K562 (cell line): ENCODE data around the gene TM9SF3. TPM values are rescaled to one million over a fixed set of nuclear protein-coding genes. Genes with fewer than 3 reads are reported as not detected.

Experiments
- ATAC-seq: fragments of 200-7000 bp; cut with Tn5 transposase; 3 replicates; pipeline ENCODE4 v1.9.1; 2020; ENCODE audit warnings: moderate library complexity
- BruUV-seq: library from RNA; stranded (reverse); fragments of 400-500 nt; replicated peaks from 2 replicates; lab custom pipeline; 2021; lab: Mats Ljungman, UMichigan
- CTCF ChIA-PET: fragments of 300-600 bp; formaldehyde crosslinking; extraction: SDS; loops from one replicate; lab custom pipeline; 2021; ENCODE audit warnings: low intra/inter-chr PET ratio; lab: Yijun Ruan, JAX
- POLR2A ChIA-PET: fragments of 300-600, 350-650 bp; sonication (Branson Sonifier 250); formaldehyde crosslinking; extraction: SDS; loops from one replicate; lab custom pipeline; 2021; ENCODE audit warnings: antibody characterized with exemption, inconsistent platforms; lab: Yijun Ruan, JAX
- DNase-seq, 4 experiments: peaks; one replicate each; pipeline versions ENCODE4 v3.0.0 to v3.0.0-alpha.2; 2011 to 2018; ENCODE audit warnings: low spot score in 3 of 4, mixed read lengths in 3 of 4; ENCODE audit errors: extremely low read depth in 1 of 4
- FAIRE-seq: peaks from 2 replicates; lab custom pipeline; 2011; peaks lifted over from hg19 to GRCh38; lab: Jason Lieb, UNC
- H2AFZ ChIP-seq: 2 replicates; pipeline ENCODE4 v1.6.0; 2011; ENCODE audit warnings: low read depth, low read length, control low read depth, inconsistent platforms
- H3K27ac ChIP-seq: fragments of 200-600 bp; 3 replicates; pipeline ENCODE4 v1.8.0; 2011; ENCODE audit warnings: low read depth, mild to moderate bottlenecking, control low read depth, inconsistent platforms, low read length, moderate library complexity, mixed read lengths; ENCODE audit errors: extremely low read depth
- H3K27me3 ChIP-seq, 2 experiments: fragments of 300-600 bp in 1 of 2; 2 replicates in 1 of 2; 3 replicates in 1 of 2; pipeline versions ENCODE4 v1.6.0 to v1.8.0; 2011; ENCODE audit warnings: inconsistent platforms in 2 of 2, low read length in 2 of 2, mild to moderate bottlenecking in 1 of 2, mixed read lengths in 1 of 2, moderate library complexity in 1 of 2; ENCODE audit not compliant: control insufficient read depth in 2 of 2, insufficient read depth in 2 of 2
- H3K36me3 ChIP-seq: fragments of 300-600 bp; 3 replicates; pipeline ENCODE4 v1.8.0; 2011; ENCODE audit warnings: mild to moderate bottlenecking, low read length, inconsistent platforms; ENCODE audit not compliant: control insufficient read depth, insufficient read depth
- H3K4me1 ChIP-seq, 2 experiments: fragments of 200-600 bp in 1 of 2; replicated peaks in 1 of 2; 2 replicates in 1 of 2; 3 replicates in 1 of 2; pipeline versions ENCODE4 v1.5.1 to v1.8.0; 2011; ENCODE audit warnings: inconsistent platforms in 2 of 2, low read length in 2 of 2, mild to moderate bottlenecking in 1 of 2, mixed read lengths in 1 of 2, moderate library complexity in 1 of 2; ENCODE audit not compliant: control insufficient read depth in 2 of 2, insufficient read depth in 2 of 2
- H3K4me2 ChIP-seq: 2 replicates; pipeline ENCODE4 v1.6.1; 2011; ENCODE audit warnings: low read length, control low read depth, inconsistent platforms, mixed read lengths; ENCODE audit not compliant: insufficient read depth
- H3K4me3 ChIP-seq: fragments of 200-600 bp; sonication (generic), shearing (Covaris generic); 2 replicates; pipeline ENCODE4 v1.5.1; 2016; ENCODE audit warnings: control low read depth, inconsistent platforms
- H3K79me2 ChIP-seq: fragments of 200-600 bp; 3 replicates; pipeline ENCODE4 v1.8.0; 2011; ENCODE audit warnings: low read length, inconsistent platforms; ENCODE audit not compliant: control insufficient read depth, insufficient read depth
- H3K9ac ChIP-seq, 2 experiments: 2 replicates each; pipeline versions ENCODE4 v1.6.0 to v1.6.1; 2011; ENCODE audit warnings: low read depth in 2 of 2, low read length in 2 of 2, control low read depth in 1 of 2, inconsistent platforms in 1 of 2, mild to moderate bottlenecking in 1 of 2, mixed read lengths in 1 of 2; ENCODE audit not compliant: insufficient read depth in 1 of 2
- H3K9me1 ChIP-seq: one replicate; pipeline ENCODE4 v1.6.0; 2011; ENCODE audit warnings: inconsistent platforms, mild to moderate bottlenecking, low read length, moderate library complexity; ENCODE audit not compliant: control insufficient read depth, insufficient read depth
- H3K9me3 ChIP-seq: replicated peaks from 2 replicates; pipeline ENCODE4 v1.5.1; 2011; ENCODE audit warnings: low read depth, low read length, inconsistent platforms; ENCODE audit not compliant: control insufficient read depth, insufficient read depth
- H4K20me1 ChIP-seq: replicated peaks from 2 replicates; pipeline ENCODE4 v1.6.1; 2011; ENCODE audit warnings: low read length, inconsistent platforms, mixed read lengths; ENCODE audit not compliant: control insufficient read depth, insufficient read depth
- ATF7 ChIP-seq: fragments of 450-650 bp; IDR thresholded peaks from 2 replicates; pipeline ENCODE4 v1.7.1; 2014; ENCODE audit warnings: mild to moderate bottlenecking, moderate library complexity
- BMI1 ChIP-seq: fragments of 150-350 bp; IDR thresholded peaks from 2 replicates; pipeline ENCODE4 v1.6.1; 2014; ENCODE audit warnings: low read length
- CEBPB ChIP-seq: fragments of 450-650 bp; IDR thresholded peaks from 2 replicates; pipeline ENCODE4 v1.6.1; 2016; ENCODE audit warnings: missing genetic modification characterization, missing compliant biosample characterization
- DMBX1 ChIP-seq: fragments of 250-450 bp; sonication (Bioruptor Pico); IDR thresholded peaks from 2 replicates; pipeline ENCODE4 v1.8.0; 2022; ENCODE audit warnings: inconsistent platforms, mild to moderate bottlenecking, moderate library complexity, borderline replicate concordance
- ELK3 ChIP-seq: fragments of 450-650 bp; formaldehyde crosslinking; IDR thresholded peaks from 2 replicates; pipeline ENCODE4 v1.4.0; 2020; ENCODE audit warnings: mild to moderate bottlenecking
- GATAD2B ChIP-seq: fragments of 450-650 bp; IDR thresholded peaks from 2 replicates; pipeline ENCODE4 v1.6.1; 2017; ENCODE audit warnings: mild to moderate bottlenecking, borderline replicate concordance
- HNRNPK ChIP-seq: fragments of 200-400 bp; formaldehyde crosslinking; IDR thresholded peaks from one replicate; pipeline ENCODE4 v1.6.1; 2018; ENCODE audit warnings: mild to moderate bottlenecking, low read depth, low read length; ENCODE audit not compliant: poor library complexity, severe bottlenecking
- MCM7 ChIP-seq, 2 experiments: fragments of 450-650 bp; IDR thresholded peaks; 2 replicates each; pipeline ENCODE4 v1.6.1; 2016 to 2018
- NCOA2 ChIP-seq, 2 experiments: fragments of 450-650 bp; IDR thresholded peaks; 2 replicates each; pipeline ENCODE4 v1.6.1; 2018; ENCODE audit warnings: mild to moderate bottlenecking in 2 of 2, moderate library complexity in 1 of 2; ENCODE audit not compliant: partially characterized antibody in 2 of 2
- NFIC ChIP-seq: fragments of 450-650 bp; IDR thresholded peaks from 2 replicates; pipeline ENCODE4 v1.6.1; 2017; ENCODE audit warnings: mild to moderate bottlenecking, inconsistent platforms
- TRIM28 ChIP-seq: fragments of 450-650 bp; IDR thresholded peaks from 2 replicates; pipeline ENCODE4 v1.6.1; 2017
- ZNF134 ChIP-seq: fragments of 250-450 bp; sonication (Bioruptor Pico); conservative IDR thresholded peaks from 2 replicates; pipeline ENCODE4 v1.4.0; 2020
- ZNF324 ChIP-seq: fragments of 250-450 bp; sonication (Bioruptor Pico); IDR thresholded peaks from 2 replicates; pipeline ENCODE4 v1.4.0; 2020; ENCODE audit warnings: mild to moderate bottlenecking
- ZNF507 ChIP-seq: conservative IDR thresholded peaks from 2 replicates; pipeline ENCODE4 v1.6.1; 2017; ENCODE audit warnings: missing genetic modification characterization, missing compliant biosample characterization
- WGBS: fragments of 100-300 bp; shearing (Covaris generic); methylation state at CpG from one replicate; pipeline ENCODE4 v1.1.6; 2016; ENCODE audit warnings: low coverage, mixed read lengths; ENCODE audit not compliant: insufficient coverage; ENCODE audit errors: missing lambda C conversion rate; 5-methylcytosine and 5-hydroxymethylcytosine counted together
- in situ Hi-C: fragments of 300-500 bp; cut with MboI; formaldehyde crosslinking; loops from 4 replicates; pipeline ENCODE4 v1.15.0; 2018; ENCODE audit warnings: inconsistent platforms, mixed read lengths
- intact Hi-C: fragments of 100-400 bp; cut with micrococcal nuclease; formaldehyde crosslinking; loops from 2 replicates; pipeline ENCODE4 v1.14.2; 2022
- polyA plus RNA-seq, 8 experiments: library from polyadenylated mRNA; depleted of rRNA in 4 of 8; stranded (reverse) in 5 of 8; unstranded in 3 of 8; fragments of >200 nt; fragmentation: Nextera tagmentation in 2 of 8; fragmentation: Illumina TruSeq in 1 of 8; extraction: Ambion mirVana in 2 of 8; extraction: Trizol in 1 of 8; gene quantifications; 2 replicates each; pipeline versions ENCODE4 v1.2.1 to v1.2.3, GENCODE V29; 2011 to 2014; ENCODE audit warnings: inconsistent platforms in 1 of 8, missing spikeins in 1 of 8
- total RNA-seq, 7 experiments: library from RNA; depleted of rRNA in 6 of 7; stranded (reverse); fragments of >200 nt in 6 of 7; fragmentation: Illumina TruSeq in 2 of 7; extraction: Trizol in 2 of 7; gene quantifications; 2 replicates each; pipeline versions ENCODE4 v1.2.1 to v1.2.3, GENCODE V29; 2011 to 2021; ENCODE audit warnings: low replicate concordance in 1 of 7
- TF ChIP-seq, protein P1 (sequence below): sonication (generic); formaldehyde crosslinking; IDR thresholded peaks from 2 replicates; pipeline ENCODE4 v1.8.0; 2022; ENCODE audit warnings: mild to moderate bottlenecking, missing genetic modification reagents

TM9SF3 gene
- total and polyA plus RNA-seq, 9 of the 15 experiments (the other 6 are each of a cell fraction or from before 2014, with no cell fraction given), result 16.1 to 63.1 (median 34.9) TPM

GRCh38 chr10:96473866-96474265 is 112.9 kb downstream of the TM9SF3 start:
- no peaks in the 10 kb centered on the region for H3K9me3 ChIP-seq
- FAIRE-seq, result no peak
- no peak overlapping the region for H3K9ac ChIP-seq
- no peak overlapping the region for H3K4me3 ChIP-seq
- no peaks in the 10 kb centered on the region for H3K36me3 ChIP-seq
- no peak overlapping the region for H2AFZ ChIP-seq
- CTCF ChIA-PET, result no interaction called here
- H3K79me2 ChIP-seq, result no peaks in the 10 kb centered on the region
- no peak overlapping the region for H3K4me2 ChIP-seq
- WGBS, result 1% methylated on average over 9 of the region's 9 CpGs
- no peak for DNase-seq
- no peak for TF ChIP-seq MCM7 (IDR thresholded peaks at IDR 0.05)
- TF ChIP-seq BMI1, result no peak
- no peak for TF ChIP-seq NCOA2 (IDR thresholded peaks at IDR 0.05; ENCODE audit: partially characterized antibody in 2 of 2)
- TF ChIP-seq ATF7, result no peak
- no peak for TF ChIP-seq GATAD2B
- TF ChIP-seq ZNF134 (CRISPR knock-in tag), result no peak
- no peak for TF ChIP-seq DMBX1 (CRISPR knock-in tag)
- TF ChIP-seq HNRNPK, result no peak
- TF ChIP-seq, protein P1, sequence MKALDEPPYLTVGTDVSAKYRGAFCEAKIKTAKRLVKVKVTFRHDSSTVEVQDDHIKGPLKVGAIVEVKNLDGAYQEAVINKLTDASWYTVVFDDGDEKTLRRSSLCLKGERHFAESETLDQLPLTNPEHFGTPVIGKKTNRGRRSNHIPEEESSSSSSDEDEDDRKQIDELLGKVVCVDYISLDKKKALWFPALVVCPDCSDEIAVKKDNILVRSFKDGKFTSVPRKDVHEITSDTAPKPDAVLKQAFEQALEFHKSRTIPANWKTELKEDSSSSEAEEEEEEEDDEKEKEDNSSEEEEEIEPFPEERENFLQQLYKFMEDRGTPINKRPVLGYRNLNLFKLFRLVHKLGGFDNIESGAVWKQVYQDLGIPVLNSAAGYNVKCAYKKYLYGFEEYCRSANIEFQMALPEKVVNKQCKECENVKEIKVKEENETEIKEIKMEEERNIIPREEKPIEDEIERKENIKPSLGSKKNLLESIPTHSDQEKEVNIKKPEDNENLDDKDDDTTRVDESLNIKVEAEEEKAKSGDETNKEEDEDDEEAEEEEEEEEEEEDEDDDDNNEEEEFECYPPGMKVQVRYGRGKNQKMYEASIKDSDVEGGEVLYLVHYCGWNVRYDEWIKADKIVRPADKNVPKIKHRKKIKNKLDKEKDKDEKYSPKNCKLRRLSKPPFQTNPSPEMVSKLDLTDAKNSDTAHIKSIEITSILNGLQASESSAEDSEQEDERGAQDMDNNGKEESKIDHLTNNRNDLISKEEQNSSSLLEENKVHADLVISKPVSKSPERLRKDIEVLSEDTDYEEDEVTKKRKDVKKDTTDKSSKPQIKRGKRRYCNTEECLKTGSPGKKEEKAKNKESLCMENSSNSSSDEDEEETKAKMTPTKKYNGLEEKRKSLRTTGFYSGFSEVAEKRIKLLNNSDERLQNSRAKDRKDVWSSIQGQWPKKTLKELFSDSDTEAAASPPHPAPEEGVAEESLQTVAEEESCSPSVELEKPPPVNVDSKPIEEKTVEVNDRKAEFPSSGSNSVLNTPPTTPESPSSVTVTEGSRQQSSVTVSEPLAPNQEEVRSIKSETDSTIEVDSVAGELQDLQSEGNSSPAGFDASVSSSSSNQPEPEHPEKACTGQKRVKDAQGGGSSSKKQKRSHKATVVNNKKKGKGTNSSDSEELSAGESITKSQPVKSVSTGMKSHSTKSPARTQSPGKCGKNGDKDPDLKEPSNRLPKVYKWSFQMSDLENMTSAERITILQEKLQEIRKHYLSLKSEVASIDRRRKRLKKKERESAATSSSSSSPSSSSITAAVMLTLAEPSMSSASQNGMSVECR (CRISPR knock-in tag), result no peak
- TF ChIP-seq TRIM28, result no peak
- TF ChIP-seq ZNF324 (CRISPR knock-in tag), result no peak
- TF ChIP-seq NFIC, result no peak
- no peak for TF ChIP-seq CEBPB
- no peak for TF ChIP-seq ELK3 (CRISPR knock-in tag)
- no peak for TF ChIP-seq ZNF507 (tag)
- H3K4me1 ChIP-seq, result no peaks in the 10 kb centered on the region
- no TSS peak for BruUV-seq
- no peaks in the 10 kb centered on the region for H3K9me1 ChIP-seq
- H3K27ac ChIP-seq, result no peak overlapping the region
- POLR2A ChIA-PET, result no interaction called here
- intact Hi-C loops (no loop called here), in situ Hi-C loops (no loop called here)
- peaks cover 0 to 37% of the 10 kb centered on the region in 2 experiments; a peak in 2 of 5 replicates for H3K27me3 ChIP-seq
- ATAC-seq, result no peak
- 0 out of 2 replicates have a peak, but pooled peaks cover 3% of the 10 kb centered on the region for H4K20me1 ChIP-seq
